CD14-positive monocyte (primary cell): ENCODE measurements around the gene MYO1D. TPM values are rescaled to one million over a fixed set of nuclear protein-coding genes. Genes with fewer than 3 reads are reported as not detected.

ENCODE experiments used
- DNase-seq, 3 donors: peaks; one replicate each; pipeline ENCODE4 v3.0.0-alpha.2; 2011 to 2022
- H2AFZ ChIP-seq: 2 replicates; pipeline ENCODE4 v1.6.0; 2012; ENCODE audit warnings: mild to moderate bottlenecking, low read depth, low read length, inconsistent platforms; ENCODE audit not compliant: insufficient read depth, poor library complexity, severe bottlenecking
- H3K27ac ChIP-seq, 2 donors: 1 replicate in 1 of 2; 2 replicates in 1 of 2; pipeline ENCODE4 v1.5.1; 2012 to 2013; ENCODE audit warnings: low read length in 2 of 2, control low read depth in 1 of 2, inconsistent platforms in 1 of 2, low read depth in 1 of 2, mild to moderate bottlenecking in 1 of 2
- H3K27me3 ChIP-seq, 2 donors: one replicate each; pipeline versions ENCODE4 v1.6.0 to v1.6.1; 2011 to 2013; ENCODE audit warnings: low read length in 2 of 2; ENCODE audit not compliant: control insufficient read depth in 2 of 2, insufficient read depth in 2 of 2
- H3K36me3 ChIP-seq, 2 donors: replicated peaks in 1 of 2; 1 replicate in 1 of 2; 2 replicates in 1 of 2; pipeline versions ENCODE4 v1.5.1 to v1.6.1; 2012 to 2013; ENCODE audit warnings: low read length in 2 of 2, control low read depth in 1 of 2, inconsistent platforms in 1 of 2, mild to moderate bottlenecking in 1 of 2; ENCODE audit not compliant: insufficient read depth in 2 of 2, control insufficient read depth in 1 of 2
- H3K4me1 ChIP-seq, 2 donors: 1 replicate in 1 of 2; 2 replicates in 1 of 2; pipeline versions ENCODE4 v1.5.1 to v1.6.1; 2012 to 2013; ENCODE audit warnings: low read length in 2 of 2, control low read depth in 1 of 2, inconsistent platforms in 1 of 2, mild to moderate bottlenecking in 1 of 2, moderate library complexity in 1 of 2; ENCODE audit not compliant: insufficient read depth in 2 of 2, control insufficient read depth in 1 of 2
- H3K4me2 ChIP-seq: replicated peaks from 2 replicates; pipeline ENCODE3; 2012; ENCODE audit warnings: low read length, moderate library complexity, mild to moderate bottlenecking; ENCODE audit not compliant: poor library complexity, severe bottlenecking; ENCODE audit errors: extremely low read depth
- H3K4me3 ChIP-seq, 3 experiments: fragments of 200-600 bp in 1 of 3; sonication (generic) in 1 of 3; replicated peaks in 1 of 3; 1 replicate in 2 of 3; 2 replicates in 1 of 3; pipeline ENCODE4 v1.5.1; 2011 to 2013; ENCODE audit warnings: low read length in 3 of 3, mild to moderate bottlenecking in 3 of 3, control low read depth in 2 of 3, low read depth in 2 of 3, inconsistent platforms in 1 of 3, moderate library complexity in 1 of 3
- H3K79me2 ChIP-seq: 2 replicates; pipeline ENCODE4 v1.6.0; 2012; ENCODE audit warnings: mild to moderate bottlenecking, control low read depth, inconsistent platforms, low read length, moderate library complexity; ENCODE audit not compliant: insufficient read depth
- H3K9ac ChIP-seq: 2 replicates; pipeline ENCODE4 v1.6.0; 2017; ENCODE audit warnings: low read length, mild to moderate bottlenecking; ENCODE audit not compliant: insufficient read depth, poor library complexity, severe bottlenecking
- H3K9me3 ChIP-seq, 2 donors: replicated peaks in 1 of 2; 1 replicate in 1 of 2; 2 replicates in 1 of 2; pipeline versions ENCODE4 v1.5.1 to v1.6.1; 2012 to 2013; ENCODE audit warnings: low read length in 2 of 2, control low read depth in 1 of 2; ENCODE audit not compliant: control insufficient read depth in 1 of 2, insufficient read depth in 1 of 2
- H4K20me1 ChIP-seq: 2 replicates; pipeline ENCODE4 v1.6.0; 2012; ENCODE audit warnings: mild to moderate bottlenecking, low read length, control low read depth, moderate library complexity; ENCODE audit not compliant: insufficient read depth
- H3K27ac Mint-ChIP-seq, 7 donors: one replicate each; pipeline ENCODE4 v1.8.0; 2020; ENCODE audit warnings: mild to moderate bottlenecking in 7 of 7, mixed read lengths in 7 of 7, moderate library complexity in 6 of 7, inconsistent platforms in 2 of 7
- H3K27me3 Mint-ChIP-seq, 3 donors: one replicate each; pipeline ENCODE4 v1.8.0; 2021 to 2022; ENCODE audit warnings: low read depth in 3 of 3, mild to moderate bottlenecking in 3 of 3, mixed read lengths in 3 of 3, moderate library complexity in 3 of 3, inconsistent platforms in 1 of 3
- H3K36me3 Mint-ChIP-seq, 2 donors: one replicate each; pipeline ENCODE4 v1.8.0; 2020; ENCODE audit warnings: mixed read lengths in 2 of 2, inconsistent platforms in 1 of 2, mild to moderate bottlenecking in 1 of 2
- H3K4me1 Mint-ChIP-seq: one replicate; pipeline ENCODE4 v1.8.0; 2020; ENCODE audit warnings: mild to moderate bottlenecking, mixed read lengths
- H3K4me3 Mint-ChIP-seq, 2 donors: one replicate each; pipeline ENCODE4 v1.8.0; 2020; ENCODE audit warnings: mild to moderate bottlenecking in 2 of 2, mixed read lengths in 2 of 2, moderate library complexity in 1 of 2
- H3K9me3 Mint-ChIP-seq, 7 donors: one replicate each; pipeline ENCODE4 v1.8.0; 2020 to 2022; ENCODE audit warnings: mixed read lengths in 7 of 7, mild to moderate bottlenecking in 6 of 7, moderate library complexity in 6 of 7, inconsistent platforms in 2 of 7
- WGBS: methylation state at CpG from one replicate; pipeline ENCODE4 v1.1.5; 2013; ENCODE audit warnings: missing lambda C conversion rate; ENCODE audit not compliant: insufficient coverage; 5-methylcytosine and 5-hydroxymethylcytosine counted together
- intact Hi-C, 2 donors: fragments of 100-400 bp; cut with micrococcal nuclease; formaldehyde crosslinking; loops; one replicate each; pipeline versions ENCODE4 v1.15.0 to v1.15.1; 2023
- polyA plus RNA-seq, 3 donors: library from polyadenylated mRNA; depleted of rRNA in 1 of 3; unstranded in 2 of 3; stranded (reverse) in 1 of 3; fragments of 300-500 nt in 2 of 3; fragments of >200 nt in 1 of 3; fragmentation: Illumina TruSeq in 2 of 3; gene quantifications; 1 replicate in 2 of 3; 2 replicates in 1 of 3; pipeline ENCODE4 v1.2.3, GENCODE V29; 2012 to 2021
- TF ChIP-seq, protein P1 (sequence below): fragments of 200-600 bp; IDR thresholded peaks from one replicate; pipeline ENCODE4 v1.8.0; 2022; ENCODE audit warnings: antibody characterized with exemption, mild to moderate bottlenecking

Gene MYO1D
- polyA plus RNA-seq, 3 donors: 0.22 to 0.39 (median 0.26) TPM

DNA sequence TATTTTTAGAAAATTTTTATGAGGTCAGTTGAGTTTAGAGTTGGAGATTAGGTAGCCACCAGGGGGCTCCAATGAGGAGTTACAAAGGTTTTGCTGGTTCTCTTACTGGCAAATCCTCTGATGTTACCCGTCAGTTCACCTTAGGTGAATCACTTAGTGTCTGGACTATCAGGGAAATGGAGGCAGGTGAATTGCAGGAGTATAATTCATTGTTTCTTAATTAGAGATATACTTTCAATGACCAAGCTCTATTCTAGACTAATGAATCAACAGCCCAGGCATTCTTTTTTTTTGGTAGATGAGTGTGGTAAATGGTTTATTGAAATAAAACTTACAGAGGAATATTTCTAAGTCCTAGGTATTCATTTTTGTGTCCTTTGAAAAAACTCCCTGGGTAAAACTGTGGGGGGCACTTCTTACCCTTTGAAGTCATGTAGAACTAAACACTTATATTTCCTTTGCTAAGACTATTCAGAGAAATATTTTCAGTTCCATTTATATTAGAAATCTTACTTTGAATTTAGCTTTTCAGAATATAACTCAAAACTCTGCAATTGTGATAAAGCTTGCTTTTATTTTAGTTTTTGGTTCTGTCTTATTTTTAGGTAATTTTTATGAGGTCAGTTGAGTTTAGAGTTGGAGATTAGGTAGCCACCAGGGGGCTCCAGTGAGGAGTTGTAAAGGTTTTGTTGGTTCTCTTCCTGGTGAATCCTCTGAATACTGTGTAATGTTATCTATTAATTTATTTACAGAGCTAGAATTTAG, 414.9 kb downstream of the MYO1D start:
- intact Hi-C loops: loop anchor here in 1 of 2 donors (2.0 kb wide), 1 partner anchor 295 kb away; no protein-coding TSS in a partner anchor
- DNase-seq: peak; percentile 34 to 63 (median 51)
- WGBS: no CpG with 5 or more reads among the region's 1 CpG
- Histone ChIP-seq H2AFZ (no peak overlapping the region), H3K4me2 (no peak overlapping the region), H3K36me3 (peaks cover 72 to 87% of the 10 kb centered on the region in 2 donors), H4K20me1 (peaks cover 46% of the 10 kb centered on the region), H3K9ac (no peak overlapping the region), H3K79me2 (peaks cover 11% of the 10 kb centered on the region), H3K4me3 (no peak overlapping the region), H3K27me3 (no peaks in the 10 kb centered on the region), H3K27ac (no peak overlapping the region), H3K4me1 (no peaks in the 10 kb centered on the region), H3K9me3 (no peaks in the 10 kb centered on the region)
- TF ChIP-seq, protein P1, sequence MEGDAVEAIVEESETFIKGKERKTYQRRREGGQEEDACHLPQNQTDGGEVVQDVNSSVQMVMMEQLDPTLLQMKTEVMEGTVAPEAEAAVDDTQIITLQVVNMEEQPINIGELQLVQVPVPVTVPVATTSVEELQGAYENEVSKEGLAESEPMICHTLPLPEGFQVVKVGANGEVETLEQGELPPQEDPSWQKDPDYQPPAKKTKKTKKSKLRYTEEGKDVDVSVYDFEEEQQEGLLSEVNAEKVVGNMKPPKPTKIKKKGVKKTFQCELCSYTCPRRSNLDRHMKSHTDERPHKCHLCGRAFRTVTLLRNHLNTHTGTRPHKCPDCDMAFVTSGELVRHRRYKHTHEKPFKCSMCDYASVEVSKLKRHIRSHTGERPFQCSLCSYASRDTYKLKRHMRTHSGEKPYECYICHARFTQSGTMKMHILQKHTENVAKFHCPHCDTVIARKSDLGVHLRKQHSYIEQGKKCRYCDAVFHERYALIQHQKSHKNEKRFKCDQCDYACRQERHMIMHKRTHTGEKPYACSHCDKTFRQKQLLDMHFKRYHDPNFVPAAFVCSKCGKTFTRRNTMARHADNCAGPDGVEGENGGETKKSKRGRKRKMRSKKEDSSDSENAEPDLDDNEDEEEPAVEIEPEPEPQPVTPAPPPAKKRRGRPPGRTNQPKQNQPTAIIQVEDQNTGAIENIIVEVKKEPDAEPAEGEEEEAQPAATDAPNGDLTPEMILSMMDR: peak; percentile 82
- Mint-ChIP-seq H3K36me3 (peaks cover 68 to 87% of the 10 kb centered on the region in 2 donors), H3K27me3 (no peaks in the 10 kb centered on the region), H3K4me1 (no peaks in the 10 kb centered on the region), H3K4me3 (no peak overlapping the region), H3K9me3 (peaks cover 0 to 2% (median 0%) of the 10 kb centered on the region in 7 donors), H3K27ac (peak overlapping the region in 1 of 7 donors; percentile 10)

DNA sequence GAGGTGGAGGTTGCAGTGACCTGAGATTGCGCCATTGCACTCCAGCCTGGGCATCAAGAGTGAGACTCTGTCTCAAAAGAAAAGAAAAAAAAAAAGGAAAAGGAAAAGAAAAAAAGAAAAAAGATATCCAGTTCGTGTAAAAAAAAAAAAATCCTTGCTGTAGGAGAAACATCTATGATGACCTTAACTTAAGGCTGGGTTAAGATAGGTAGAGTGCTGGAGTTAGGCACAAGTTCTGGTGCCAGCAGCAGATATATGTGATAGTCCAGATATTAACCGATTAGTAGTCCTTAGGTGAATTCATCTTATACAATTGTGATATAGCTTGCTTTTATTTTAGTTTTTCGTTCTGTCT, 415.4 kb downstream of the MYO1D start:
- Mint-ChIP-seq H3K4me3 (no peak overlapping the region), H3K4me1 (no peaks in the 10 kb centered on the region), H3K27me3 (no peaks in the 10 kb centered on the region), H3K9me3 (peaks cover 0 to 2% (median 0%) of the 10 kb centered on the region in 7 donors), H3K27ac (peak overlapping the region in 1 of 7 donors; percentile 24), H3K36me3 (peaks cover 65 to 87% of the 10 kb centered on the region in 2 donors)
- no peak for DNase-seq
- H3K9ac ChIP-seq: no peak overlapping the region
- no peak overlapping the region for H3K4me2 ChIP-seq
- no peaks in the 10 kb centered on the region for H3K4me1 ChIP-seq
- WGBS: 100% methylated on average over 1 of the region's 4 CpGs
- H3K27me3 ChIP-seq: no peaks in the 10 kb centered on the region
- peaks cover 11% of the 10 kb centered on the region for H3K79me2 ChIP-seq
- intact Hi-C loops: loop anchor here in 1 of 2 donors (2.0 kb wide), 1 partner anchor 295 kb away; no protein-coding TSS in a partner anchor
- TF ChIP-seq, protein P1: no peak
- H3K9me3 ChIP-seq: no peaks in the 10 kb centered on the region
- H3K4me3 ChIP-seq: no peak overlapping the region
- peaks cover 70 to 87% of the 10 kb centered on the region in 2 donors for H3K36me3 ChIP-seq
- H4K20me1 ChIP-seq: peaks cover 46% of the 10 kb centered on the region
- no peak overlapping the region for H2AFZ ChIP-seq
- H3K27ac ChIP-seq: no peak overlapping the region
